ENCODE results near the gene CLCN2.

CLCN2 gene

GRCh38 chr3:184311633-184312032, 49.8 kb downstream of the CLCN2 start:
- TF ChIP-seq CTCF (IDR thresholded peaks at IDR 0.05; ENCODE audit: low read depth, low read length, missing control alignments) = no peak
- no peak for DNase-seq (ENCODE audit: low read depth)
- in situ Hi-C loops (cut with HindIII; ENCODE audit: low sequenced_read_pairs) = no loop called here
- H3K4me3 ChIP-seq (ENCODE audit: low read depth, low read length) = no peak overlapping the region

- in situ Hi-C loops (cut with HindIII; ENCODE audit: low sequenced_read_pairs) = no loop called here
- no peak overlapping the region for H3K4me3 ChIP-seq (ENCODE audit: low read depth, low read length)
- DNase-seq (ENCODE audit: low read depth) = no peak
- TF ChIP-seq CTCF (IDR thresholded peaks at IDR 0.05; ENCODE audit: low read depth, low read length, missing control alignments) = no peak
Observed at GRCh38 chr3:184308744-184309143, 52.7 kb downstream of the CLCN2 start.

GRCh38 chr3:184307915-184308314, 53.5 kb downstream of the CLCN2 start:
- no peak for DNase-seq (ENCODE audit: low read depth)
- H3K4me3 ChIP-seq (ENCODE audit: low read depth, low read length) = no peak overlapping the region
- TF ChIP-seq CTCF (IDR thresholded peaks at IDR 0.05; ENCODE audit: low read depth, low read length, missing control alignments) = no peak
- in situ Hi-C loops (cut with HindIII; ENCODE audit: low sequenced_read_pairs) = no loop called here

GRCh38 chr3:184306341-184306972, 54.9 kb downstream of the CLCN2 start:
- no peak for TF ChIP-seq CTCF (IDR thresholded peaks at IDR 0.05; ENCODE audit: low read depth, low read length, missing control alignments)
- in situ Hi-C loops (cut with HindIII; ENCODE audit: low sequenced_read_pairs) = no loop called here
- H3K4me3 ChIP-seq (ENCODE audit: low read depth, low read length) = no peak overlapping the region
- no peak for DNase-seq (ENCODE audit: low read depth)

GRCh38 chr3:184305577-184305976, 55.8 kb downstream of the CLCN2 start:
- in situ Hi-C loops (cut with HindIII; ENCODE audit: low sequenced_read_pairs) = no loop called here
- TF ChIP-seq CTCF (IDR thresholded peaks at IDR 0.05; ENCODE audit: low read depth, low read length, missing control alignments) = peak; percentile 58
- H3K4me3 ChIP-seq (ENCODE audit: low read depth, low read length) = no peak overlapping the region
- no peak for DNase-seq (ENCODE audit: low read depth)

GRCh38 chr3:184300378-184300720, 61.1 kb downstream of the CLCN2 start:
- no peak for DNase-seq (ENCODE audit: low read depth)
- in situ Hi-C loops (cut with HindIII; ENCODE audit: low sequenced_read_pairs) = no loop called here
- no peak for TF ChIP-seq CTCF (IDR thresholded peaks at IDR 0.05; ENCODE audit: low read depth, low read length, missing control alignments)
- H3K4me3 ChIP-seq (ENCODE audit: low read depth, low read length) = peak overlapping the region; percentile 97
